NCI-H1048 (cell line): ENCODE results near the gene IFITM10.
A peak's percentile ranks its signal among the peaks of the same experiment; 100 is the strongest.

Experiments
- DNase-seq: peaks from one replicate; lab custom pipeline; 2025; lab: John Stamatoyannopoulos, UW

IFITM10 gene

GRCh38 chr11:1763796-1764661, 13.6 kb upstream of the IFITM10 start, which contains the start of gene CTSD:
TSS of gene CTSD (minus strand) at chr11:1763927. CDS start at chr11:1763859, 68 bp downstream.
- DNase-seq = peak; percentile 54

GRCh38 chr11:1763336-1763795, 13.0 kb upstream of the IFITM10 start:
- DNase-seq = no peak

GRCh38 chr11:1762537-1763302, 12.3 kb upstream of the IFITM10 start:
- no peak for DNase-seq

DNA sequence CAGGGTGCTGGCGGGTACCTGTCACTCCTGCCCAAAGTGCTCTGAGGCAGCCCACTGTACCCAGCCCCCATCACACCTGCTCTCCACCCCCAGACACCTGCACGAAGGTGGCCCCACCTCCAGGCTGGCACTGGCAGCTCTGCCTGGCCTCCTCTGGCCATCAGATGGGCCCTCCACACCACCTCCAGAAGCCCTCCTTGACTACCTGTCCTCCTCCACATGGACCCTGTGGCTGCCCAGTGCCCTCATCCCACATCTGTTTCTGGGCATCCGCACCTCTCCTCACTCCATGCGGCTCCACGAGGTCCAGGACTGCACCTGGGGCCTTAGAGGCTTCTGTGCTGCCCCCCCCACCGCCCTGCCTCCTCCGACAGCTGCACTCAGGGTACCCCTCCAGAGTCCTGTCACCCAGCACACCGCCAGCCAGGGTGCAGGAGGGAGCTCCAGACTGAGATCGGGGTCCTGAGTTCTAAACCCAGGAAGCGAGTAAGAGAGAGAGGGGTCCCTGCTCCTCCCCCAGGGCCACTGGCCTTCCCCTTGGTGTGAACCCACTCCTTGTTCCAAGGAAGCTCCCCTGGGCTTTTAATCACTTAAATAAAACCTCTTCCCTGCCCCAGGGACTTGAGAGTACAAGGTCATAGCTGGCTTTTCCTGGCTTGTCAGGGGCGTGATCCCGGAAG, 11.6 kb upstream of the IFITM10 start:
- no peak for DNase-seq

DNA sequence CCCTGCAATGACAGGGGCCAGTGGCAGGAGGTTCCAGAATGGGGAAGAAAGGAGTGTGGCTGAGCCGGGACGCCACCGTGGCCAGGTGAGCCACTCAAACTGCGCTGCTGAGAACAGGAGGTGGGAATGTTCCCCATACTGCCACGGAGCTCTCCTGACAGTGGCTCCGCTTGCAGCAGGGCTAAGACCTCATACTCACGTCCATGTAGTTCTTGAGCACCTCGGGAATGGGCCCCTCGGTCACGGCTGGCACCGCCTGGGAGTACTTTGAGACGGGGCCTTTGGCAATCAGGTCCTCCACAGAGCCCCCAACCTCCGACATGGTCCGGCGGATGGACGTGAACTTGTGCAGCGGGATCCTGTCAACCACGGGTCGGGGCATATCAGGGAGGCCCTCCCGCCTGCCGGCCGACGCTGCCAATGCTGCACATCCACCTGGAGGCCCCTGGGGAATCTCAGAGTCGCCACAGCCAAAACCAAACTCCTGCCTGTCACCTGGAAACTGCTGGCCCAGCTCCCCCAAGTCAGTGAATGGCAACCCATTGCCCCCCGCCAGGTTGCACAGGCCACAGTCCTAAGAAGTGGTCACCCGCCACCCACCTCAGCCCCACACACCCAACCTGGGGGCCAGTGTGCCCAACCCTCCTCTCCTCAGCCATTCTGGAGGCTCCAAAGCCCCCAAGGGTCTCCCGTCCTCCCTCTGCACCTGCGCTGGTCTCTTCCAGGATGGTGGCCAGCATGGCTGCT, 10.9 kb upstream of the IFITM10 start:
- DNase-seq = no peak

- no peak for DNase-seq
Observed at GRCh38 chr11:1760351-1761109, 10.1 kb upstream of the IFITM10 start.

GRCh38 chr11:1759851-1760220, 9.4 kb upstream of the IFITM10 start:
- no peak for DNase-seq

GRCh38 chr11:1759151-1759850, 8.9 kb upstream of the IFITM10 start:
- no peak for DNase-seq

DNA sequence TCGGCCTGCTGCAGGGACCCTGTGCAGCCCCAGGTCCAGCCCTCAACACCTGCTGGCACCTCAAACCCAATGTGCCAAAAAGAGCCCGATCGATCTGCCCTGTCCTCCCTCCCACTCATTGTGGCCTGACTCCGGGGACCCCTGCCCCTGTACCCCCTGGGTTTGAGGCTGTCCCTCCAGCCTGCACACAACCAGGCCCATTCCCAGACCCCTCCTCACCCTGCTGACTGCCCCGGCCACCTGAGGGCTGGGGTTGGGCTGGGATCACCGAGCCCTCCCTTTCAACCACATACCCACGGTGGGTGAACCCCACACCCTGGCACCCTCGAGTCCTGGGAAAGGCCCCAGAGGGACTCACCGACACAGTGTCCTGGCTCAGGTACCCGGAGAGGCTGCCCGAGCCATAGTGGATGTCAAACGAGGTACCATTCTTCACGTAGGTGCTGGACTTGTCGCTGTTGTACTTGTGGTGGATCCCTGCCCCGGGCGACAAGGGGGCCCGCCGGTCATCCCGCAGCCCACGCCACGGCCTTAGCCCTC, 8.3 kb upstream of the IFITM10 start:
- DNase-seq = no peak

- no peak for DNase-seq
Observed at GRCh38 chr11:1757861-1758610, 7.6 kb upstream of the IFITM10 start.

DNA sequence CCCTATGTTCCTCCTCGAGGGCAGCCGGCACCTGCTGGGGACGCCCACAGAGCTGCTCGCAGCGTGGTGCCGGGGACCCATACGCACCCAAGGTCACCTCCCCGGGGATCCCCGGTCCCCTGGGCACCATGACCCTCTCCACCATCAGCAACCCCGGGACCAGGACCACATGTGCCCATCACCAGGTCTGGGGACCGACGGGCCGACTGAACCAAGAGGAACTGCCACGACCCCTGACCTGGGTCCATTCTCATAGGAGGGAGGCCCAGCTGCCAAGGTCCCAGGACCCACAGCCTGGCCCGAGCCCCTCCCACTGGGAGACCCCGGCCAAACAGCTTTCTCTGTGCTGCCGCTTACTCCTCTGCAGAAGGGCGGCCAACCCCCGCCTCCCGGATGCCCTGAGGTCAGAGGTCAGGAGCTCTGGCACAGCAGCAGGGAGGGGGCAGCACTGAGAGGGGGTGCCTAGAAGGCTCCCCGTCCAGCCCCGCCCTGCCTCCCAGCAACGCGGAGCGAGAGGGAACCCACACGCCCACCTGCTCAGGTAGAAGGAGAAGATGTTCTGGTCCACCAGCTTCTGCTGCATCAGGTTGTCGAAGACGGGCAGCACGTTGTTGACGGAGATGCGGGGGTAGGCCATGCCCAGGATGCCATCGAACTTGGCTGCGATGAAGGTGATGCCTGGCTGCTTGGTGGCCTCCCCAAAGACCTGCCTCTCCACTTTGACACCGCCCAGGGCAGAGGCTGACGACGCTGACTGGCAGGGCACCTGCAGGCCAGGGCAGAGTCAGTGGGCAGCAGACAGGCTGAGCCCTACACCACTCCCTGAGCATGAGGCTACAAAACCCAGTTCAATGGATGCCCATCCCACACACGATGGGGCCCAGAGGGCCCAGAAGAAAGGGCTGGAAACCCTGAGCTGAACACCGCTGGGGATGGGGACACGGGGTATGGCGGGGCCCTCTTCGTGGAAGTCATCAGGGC, 6.7 kb upstream of the IFITM10 start:
- no peak for DNase-seq

- DNase-seq = no peak
Observed at GRCh38 chr11:1755692-1756561, 5.5 kb upstream of the IFITM10 start.

DNA sequence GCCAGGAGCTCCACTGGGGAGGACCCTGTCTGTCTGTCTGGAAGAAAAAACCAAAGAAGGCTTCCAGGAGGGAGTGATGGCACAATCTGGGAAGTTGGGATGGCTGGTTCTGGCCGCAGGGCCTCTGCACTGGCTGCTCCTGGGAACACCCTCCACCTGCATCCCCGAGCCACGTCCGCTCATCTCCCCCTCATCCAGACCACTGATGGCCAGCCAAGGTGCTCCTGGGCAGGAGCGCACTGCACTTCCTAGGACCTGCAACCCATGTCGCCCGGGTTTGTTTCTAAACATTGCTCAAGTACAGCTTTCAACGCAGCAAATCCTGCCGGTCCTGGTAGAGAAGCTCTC, 4.9 kb upstream of the IFITM10 start:
- no peak for DNase-seq

- DNase-seq = no peak
Observed at GRCh38 chr11:1754376-1755150, 4.2 kb upstream of the IFITM10 start.

GRCh38 chr11:1753929-1754305, 3.5 kb upstream of the IFITM10 start:
- DNase-seq = no peak

- no peak for DNase-seq
Observed at GRCh38 chr11:1753229-1753928, 3.0 kb upstream of the IFITM10 start.
